OCI-LY3 (cell line): Measurements from ENCODE around the gene MAN2A2.
"Not testable (repeated sequence)": the region's sequence is repeated elsewhere in the genome, so short reads cannot be mapped to it uniquely, and the experiment has no call there.

Experiments
- H2AFZ ChIP-seq: fragments of 200-600, 300-600 bp; shearing (Covaris generic); 2 replicates; pipeline ENCODE4 v1.6.0; 2014; ENCODE audit warnings: antibody characterized with exemption, low read depth, low read length
- H3K27ac ChIP-seq: fragments of 200-600, 300-600 bp; sonication (generic); 2 replicates; pipeline ENCODE4 v1.5.1; 2014; ENCODE audit warnings: mild to moderate bottlenecking, low read length, moderate library complexity, mixed read lengths
- H3K27me3 ChIP-seq: fragments of 200-600, 300-600 bp; sonication (generic); 2 replicates; pipeline ENCODE4 v1.6.1; 2014; ENCODE audit warnings: low read depth, low read length, mixed read lengths
- H3K36me3 ChIP-seq: fragments of 200-600, 300-600 bp; sonication (generic); replicated peaks from 2 replicates; pipeline ENCODE3; 2014; ENCODE audit warnings: low read depth, low read length, mixed read lengths
- H3K4me1 ChIP-seq: fragments of 300-600, 200-600 bp; sonication (generic); 2 replicates; pipeline ENCODE4 v1.6.1; 2014; ENCODE audit warnings: low read length, mixed read lengths
- H3K4me2 ChIP-seq: fragments of 200-600, 300-600 bp; sonication (generic); 2 replicates; pipeline ENCODE4 v1.6.1; 2014; ENCODE audit warnings: low read length, mixed read lengths
- H3K4me3 ChIP-seq: fragments of 300-600, 200-600 bp; sonication (generic); 2 replicates; pipeline ENCODE4 v1.5.1; 2014; ENCODE audit warnings: antibody characterized with exemption, mild to moderate bottlenecking, low read length, moderate library complexity
- H3K79me2 ChIP-seq: fragments of 300-600, 200-600 bp; shearing (Covaris generic); 2 replicates; pipeline ENCODE4 v1.6.1; 2014; ENCODE audit warnings: mild to moderate bottlenecking, low read length, mixed read lengths
- H3K9ac ChIP-seq: fragments of 300-600, 200-600 bp; shearing (Covaris generic); 2 replicates; pipeline ENCODE4 v1.6.0; 2014; ENCODE audit warnings: mild to moderate bottlenecking, low read length, moderate library complexity
- H3K9me3 ChIP-seq: fragments of 200-600, 300-600 bp; shearing (Covaris generic); 2 replicates; pipeline ENCODE4 v1.6.1; 2014; ENCODE audit warnings: low read length, mixed read lengths; ENCODE audit not compliant: insufficient read depth
- H4K20me1 ChIP-seq: fragments of 200-600, 300-600 bp; sonication (generic); 2 replicates; pipeline ENCODE4 v1.6.1; 2016; ENCODE audit warnings: low read length, mixed read lengths; ENCODE audit not compliant: insufficient read depth
- EZH2phosphoT487 ChIP-seq: fragments of 200-600 bp; shearing (Covaris generic); IDR thresholded peaks from 2 replicates; pipeline ENCODE4 v1.6.1; 2018; ENCODE audit warnings: antibody characterized with exemption, mixed run types, low read depth
- TF ChIP-seq, protein P1 (sequence below): fragments of 200-600, 300-600 bp; sonication (generic); IDR thresholded peaks from 2 replicates; pipeline ENCODE4 v1.5.1; 2014; ENCODE audit warnings: antibody characterized with exemption, low read length, low read depth

Gene MAN2A2

DNA sequence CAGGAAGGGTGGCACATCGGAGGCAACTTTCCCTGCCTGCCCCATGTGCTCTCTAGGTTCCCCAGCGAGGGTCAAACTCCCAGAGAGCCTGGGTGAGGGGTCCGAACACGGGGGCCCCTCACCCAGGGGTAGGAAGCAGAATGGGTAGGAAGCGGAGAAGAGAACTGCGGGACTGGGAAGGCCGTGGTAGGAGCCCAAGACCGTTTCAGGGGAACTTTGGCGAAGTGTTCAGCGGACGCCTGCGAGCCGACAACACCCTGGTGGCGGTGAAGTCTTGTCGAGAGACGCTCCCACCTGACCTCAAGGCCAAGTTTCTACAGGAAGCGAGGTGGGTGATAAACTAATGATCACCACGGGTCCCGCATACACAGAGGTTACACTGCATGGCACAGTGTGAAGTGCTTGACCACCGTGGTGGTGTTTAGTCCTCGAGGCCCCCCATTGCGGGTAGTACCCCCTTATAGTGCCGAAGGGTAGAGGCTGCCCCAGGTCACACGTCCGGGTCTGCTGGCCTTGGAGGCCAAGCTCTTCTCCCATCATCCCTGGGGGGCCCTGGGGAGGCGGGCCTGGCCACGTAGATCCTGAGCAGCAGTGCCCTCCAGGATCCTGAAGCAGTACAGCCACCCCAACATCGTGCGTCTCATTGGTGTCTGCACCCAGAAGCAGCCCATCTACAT, 10.5 kb upstream of the MAN2A2 start:
- Histone ChIP-seq H4K20me1 (no peaks in the 10 kb centered on the region), H3K4me1 (peaks cover 21% of the 10 kb centered on the region), H2AFZ (peak overlapping the region; percentile 98), H3K27ac (no peak overlapping the region), H3K4me3 (peak overlapping the region; percentile 99), H3K27me3 (no peaks in the 10 kb centered on the region), H3K36me3 (peaks cover 5% of the 10 kb centered on the region), H3K9me3 (no peaks in the 10 kb centered on the region), H3K9ac (no peak overlapping the region), H3K4me2 (peak overlapping the region; percentile 98), H3K79me2 (peaks cover 10% of the 10 kb centered on the region)
- TF ChIP-seq, protein P1, sequence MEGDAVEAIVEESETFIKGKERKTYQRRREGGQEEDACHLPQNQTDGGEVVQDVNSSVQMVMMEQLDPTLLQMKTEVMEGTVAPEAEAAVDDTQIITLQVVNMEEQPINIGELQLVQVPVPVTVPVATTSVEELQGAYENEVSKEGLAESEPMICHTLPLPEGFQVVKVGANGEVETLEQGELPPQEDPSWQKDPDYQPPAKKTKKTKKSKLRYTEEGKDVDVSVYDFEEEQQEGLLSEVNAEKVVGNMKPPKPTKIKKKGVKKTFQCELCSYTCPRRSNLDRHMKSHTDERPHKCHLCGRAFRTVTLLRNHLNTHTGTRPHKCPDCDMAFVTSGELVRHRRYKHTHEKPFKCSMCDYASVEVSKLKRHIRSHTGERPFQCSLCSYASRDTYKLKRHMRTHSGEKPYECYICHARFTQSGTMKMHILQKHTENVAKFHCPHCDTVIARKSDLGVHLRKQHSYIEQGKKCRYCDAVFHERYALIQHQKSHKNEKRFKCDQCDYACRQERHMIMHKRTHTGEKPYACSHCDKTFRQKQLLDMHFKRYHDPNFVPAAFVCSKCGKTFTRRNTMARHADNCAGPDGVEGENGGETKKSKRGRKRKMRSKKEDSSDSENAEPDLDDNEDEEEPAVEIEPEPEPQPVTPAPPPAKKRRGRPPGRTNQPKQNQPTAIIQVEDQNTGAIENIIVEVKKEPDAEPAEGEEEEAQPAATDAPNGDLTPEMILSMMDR = no peak
- no peak for TF ChIP-seq EZH2phosphoT487

DNA sequence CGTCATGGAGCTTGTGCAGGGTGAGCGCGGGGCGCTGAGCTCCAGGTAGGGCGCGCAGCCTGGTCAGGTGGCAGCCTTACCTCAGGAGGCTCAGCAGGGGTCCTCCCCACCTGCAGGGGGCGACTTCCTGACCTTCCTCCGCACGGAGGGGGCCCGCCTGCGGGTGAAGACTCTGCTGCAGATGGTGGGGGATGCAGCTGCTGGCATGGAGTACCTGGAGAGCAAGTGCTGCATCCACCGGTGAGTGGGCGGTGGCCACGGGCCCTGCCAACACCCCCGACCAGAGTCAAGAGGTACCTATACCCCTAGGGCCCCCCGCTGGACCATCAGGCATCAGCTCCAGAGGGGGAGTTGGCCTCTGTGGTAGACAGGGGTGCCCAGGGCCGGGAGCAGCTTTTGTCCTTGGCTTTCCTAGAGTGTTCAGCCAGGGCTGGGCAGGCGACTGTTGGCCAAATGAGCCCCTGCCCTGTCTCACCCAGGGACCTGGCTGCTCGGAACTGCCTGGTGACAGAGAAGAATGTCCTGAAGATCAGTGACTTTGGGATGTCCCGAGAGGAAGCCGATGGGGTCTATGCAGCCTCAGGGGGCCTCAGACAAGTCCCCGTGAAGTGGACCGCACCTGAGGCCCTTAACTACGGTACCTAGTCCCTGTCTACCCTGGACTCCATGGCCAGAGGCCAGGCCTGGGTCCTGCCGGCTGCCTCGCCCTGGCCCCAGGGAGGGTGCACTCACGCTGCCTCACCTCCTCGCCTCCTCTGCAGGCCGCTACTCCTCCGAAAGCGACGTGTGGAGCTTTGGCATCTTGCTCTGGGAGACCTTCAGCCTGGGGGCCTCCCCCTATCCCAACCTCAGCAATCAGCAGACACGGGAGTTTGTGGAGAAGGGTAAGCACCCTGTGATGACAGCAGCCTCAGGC, 9.7 kb upstream of the MAN2A2 start:
- H3K36me3 ChIP-seq = peaks cover 5% of the 10 kb centered on the region
- no peak for TF ChIP-seq EZH2phosphoT487
- TF ChIP-seq, protein P1 = peak; percentile 90
- H3K79me2 ChIP-seq = peaks cover 10% of the 10 kb centered on the region
- H3K4me3 ChIP-seq = peak overlapping the region; percentile 99
- H3K27ac ChIP-seq = no peak overlapping the region
- peak overlapping the region; percentile 98 for H2AFZ ChIP-seq
- H3K9me3 ChIP-seq = no peaks in the 10 kb centered on the region
- peaks cover 21% of the 10 kb centered on the region for H3K4me1 ChIP-seq
- no peaks in the 10 kb centered on the region for H3K27me3 ChIP-seq
- peak overlapping the region; percentile 86 for H3K9ac ChIP-seq
- no peaks in the 10 kb centered on the region for H4K20me1 ChIP-seq
- H3K4me2 ChIP-seq = peak overlapping the region; percentile 98

DNA sequence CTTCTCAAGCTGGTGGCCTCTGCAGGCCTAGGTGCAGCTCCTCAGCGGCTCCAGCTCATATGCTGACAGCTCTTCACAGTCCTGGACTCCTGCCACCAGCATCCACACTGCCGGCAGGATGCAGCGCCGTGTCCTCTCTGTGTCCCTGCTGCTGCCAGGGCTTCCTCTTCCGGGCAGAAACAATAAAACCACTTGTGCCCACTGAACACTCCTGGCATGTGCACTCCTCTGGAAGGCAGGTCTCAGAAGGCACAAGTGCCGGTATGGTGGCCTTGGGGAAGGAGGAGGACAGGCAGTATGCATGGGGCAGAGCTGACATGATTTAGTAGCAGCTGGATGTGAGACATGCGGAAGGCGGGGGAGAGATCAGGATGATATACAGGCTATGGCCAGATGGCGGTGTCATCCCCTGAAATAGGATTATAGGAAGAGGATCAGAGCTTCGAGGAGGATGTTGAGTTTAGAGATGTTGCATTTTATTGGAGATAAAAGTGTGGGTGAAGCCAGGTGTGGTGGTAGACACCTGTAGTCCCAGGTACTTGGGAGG, 7.5 kb upstream of the MAN2A2 start:
- Histone ChIP-seq H3K27me3 (no peaks in the 10 kb centered on the region), H3K79me2 (peaks cover 10% of the 10 kb centered on the region), H3K36me3 (peaks cover 5% of the 10 kb centered on the region), H3K9me3 (no peaks in the 10 kb centered on the region), H3K4me3 (no peak overlapping the region), H3K9ac (no peak overlapping the region), H3K4me1 (peaks cover 21% of the 10 kb centered on the region), H3K4me2 (no peak overlapping the region), H3K27ac (no peak overlapping the region), H2AFZ (no peak overlapping the region), H4K20me1 (no peaks in the 10 kb centered on the region)
- TF ChIP-seq, protein P1 = no peak
- no peak for TF ChIP-seq EZH2phosphoT487

DNA sequence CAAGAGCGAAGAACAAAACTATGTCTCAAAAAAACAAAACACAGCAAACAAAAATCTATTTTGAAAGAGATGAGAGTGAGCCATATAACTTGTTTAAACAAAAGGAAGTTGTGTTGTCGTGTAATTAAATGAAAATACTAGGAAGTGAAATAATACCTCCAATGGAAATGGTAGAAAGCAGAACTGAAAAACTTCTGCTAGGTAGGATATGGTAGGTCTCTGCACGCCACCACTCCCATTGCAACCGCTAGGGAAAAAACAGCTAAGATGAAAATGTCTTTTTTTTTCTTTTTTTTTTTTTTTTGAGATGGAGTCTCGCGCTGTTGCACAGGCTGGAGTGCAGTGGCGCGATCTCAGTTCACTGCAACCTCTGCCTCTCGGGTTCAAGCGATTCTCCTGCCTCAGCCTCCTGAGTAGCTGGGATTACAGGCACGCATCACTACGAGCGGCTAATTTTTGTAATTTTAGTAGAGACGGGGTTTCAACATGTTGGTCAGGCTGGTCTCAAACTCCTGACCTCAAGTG, 5.9 kb upstream of the MAN2A2 start:
- not testable (repeated sequence) for H4K20me1 ChIP-seq, H3K9me3 ChIP-seq, H3K27me3 ChIP-seq, H2AFZ ChIP-seq, H3K36me3 ChIP-seq, H3K79me2 ChIP-seq, H3K4me3 ChIP-seq, H3K27ac ChIP-seq, H3K9ac ChIP-seq
- Histone ChIP-seq H3K4me2 (peak overlapping the region; percentile 53), H3K4me1 (peaks cover 28% of the 10 kb centered on the region)
